ENCODE results near the gene WFS1. TPM values are rescaled to one million over a fixed set of nuclear protein-coding genes. Genes with fewer than 3 reads are reported as not detected.

The WFS1 gene
- total RNA-seq, 1 experiment from 2014 or later: 21.5 TPM

DNA sequence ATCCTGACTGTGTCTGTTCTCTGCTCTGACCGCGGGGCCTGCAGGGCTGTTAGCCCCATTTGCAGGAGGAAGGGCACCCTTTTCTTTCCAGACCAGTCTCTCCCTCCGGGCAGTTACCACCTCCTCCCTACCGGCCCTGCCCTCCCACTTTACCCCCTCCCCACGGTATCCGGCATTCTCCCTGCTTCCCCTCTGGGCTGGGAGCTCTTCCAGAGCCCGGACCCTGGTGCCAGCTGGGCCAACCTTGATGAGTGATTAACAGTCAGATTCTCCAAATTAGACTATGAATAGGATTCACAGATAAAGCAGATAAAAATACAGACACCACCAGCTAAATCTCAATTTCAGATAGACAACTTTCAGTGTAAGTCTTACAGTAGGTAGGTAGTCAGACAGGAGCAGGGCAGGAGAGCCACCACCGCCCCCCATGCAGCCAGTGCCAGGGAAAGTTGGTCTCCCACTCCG, 23.4 kb upstream of the WFS1 start:
- no peak for TF ChIP-seq CBX3 (IDR thresholded peaks at IDR 0.05; ENCODE audit: low read depth)
- no peak overlapping the region for H2AFZ ChIP-seq (ENCODE audit: low read depth, low read length, poor library complexity, severe bottlenecking)
- intact Hi-C loops (cut with micrococcal nuclease): no loop called here
- no peak for DNase-seq (ENCODE audit: low read depth, low spot score)
- H3K9ac ChIP-seq (ENCODE audit: low read length): no peak overlapping the region
- ChIA-PET CTCF (no interaction called here), RAD21 (ENCODE audit: low non-redundant PET in 1 of 2, low total read pairs in 2 of 2, uncharacterized antibody in 2 of 2, unreplicated experiment in 2 of 2) (no interaction called here), POLR2A (no interaction called here)
- H3K4me3 ChIP-seq (replicated peaks in 1 of 2; ENCODE audit: low read depth in 1 of 2, low read length in 2 of 2): no peak overlapping the region
- BruUV-seq (replicated peaks): no TSS peak
- H3K79me2 ChIP-seq (ENCODE audit: insufficient read depth, low read length): no peaks in the 10 kb centered on the region
- ATAC-seq: no peak
- H3K36me3 ChIP-seq (ENCODE audit: control insufficient read depth in 1 of 2, insufficient read depth in 2 of 2, low read length in 2 of 2): no peaks in the 10 kb centered on the region
- H3K27ac ChIP-seq (ENCODE audit: low read depth, low read length): no peak overlapping the region
- no peaks in the 10 kb centered on the region for H3K27me3 ChIP-seq (ENCODE audit: insufficient read depth, low read length)
- H3K9me3 ChIP-seq (ENCODE audit: control insufficient read depth in 1 of 2, insufficient read depth in 1 of 2, low read depth in 1 of 2, low read length in 2 of 2): peaks cover 0 to 10% of the 10 kb centered on the region in 2 experiments; a peak in 1 of 4 replicates
- no peak overlapping the region for H3K4me2 ChIP-seq (ENCODE audit: low read length)
- no peaks in the 10 kb centered on the region for H3K9me2 ChIP-seq (ENCODE audit: insufficient read depth)
- peaks cover 3 to 6% of the 10 kb centered on the region in 2 experiments; a peak in 3 of 4 replicates for H3K4me1 ChIP-seq (ENCODE audit: control insufficient read depth in 1 of 2, insufficient read depth in 2 of 2, low read length in 2 of 2)
- no peaks in the 10 kb centered on the region for H4K20me1 ChIP-seq (ENCODE audit: insufficient read depth)

DNA sequence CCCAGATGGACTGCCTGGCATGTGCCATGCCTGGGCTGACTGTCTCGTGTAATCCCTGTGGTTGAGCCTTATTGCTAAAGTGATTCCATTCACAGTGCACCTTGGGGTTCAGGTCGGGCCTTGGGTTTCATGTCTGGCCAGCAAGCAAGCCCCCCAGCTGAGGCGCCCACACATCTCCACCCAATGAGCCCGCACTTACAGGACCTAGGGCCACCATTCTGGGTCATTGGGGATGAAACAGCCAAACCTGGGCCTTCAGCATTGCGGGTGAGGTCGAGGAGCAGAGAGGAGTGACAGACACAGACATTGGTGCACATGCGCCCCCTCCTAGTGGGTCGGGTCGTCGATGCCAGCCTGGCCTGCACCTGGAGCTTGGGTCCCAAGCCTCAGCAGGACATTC, 21.3 kb upstream of the WFS1 start:
- no peak for DNase-seq (ENCODE audit: low read depth, low spot score)
- peaks cover 0 to 10% of the 10 kb centered on the region in 2 experiments; a peak in 1 of 4 replicates for H3K9me3 ChIP-seq (ENCODE audit: control insufficient read depth in 1 of 2, insufficient read depth in 1 of 2, low read depth in 1 of 2, low read length in 2 of 2)
- ATAC-seq: no peak
- H3K27me3 ChIP-seq (ENCODE audit: insufficient read depth, low read length): no peaks in the 10 kb centered on the region
- no peak overlapping the region for H3K9ac ChIP-seq (ENCODE audit: low read length)
- no peaks in the 10 kb centered on the region for H3K36me3 ChIP-seq (ENCODE audit: control insufficient read depth in 1 of 2, insufficient read depth in 2 of 2, low read length in 2 of 2)
- no peaks in the 10 kb centered on the region for H4K20me1 ChIP-seq (ENCODE audit: insufficient read depth)
- H3K79me2 ChIP-seq (ENCODE audit: insufficient read depth, low read length): no peaks in the 10 kb centered on the region
- no peaks in the 10 kb centered on the region for H3K9me2 ChIP-seq (ENCODE audit: insufficient read depth)
- intact Hi-C loops (cut with micrococcal nuclease): no loop called here
- TF ChIP-seq TCF7L2 (IDR thresholded peaks at IDR 0.05; ENCODE audit: borderline replicate concordance, extremely low read depth, insufficient read depth, insufficient read length): no peak
- no peak for TF ChIP-seq SRF (IDR thresholded peaks at IDR 0.05; ENCODE audit: low read depth)
- TF ChIP-seq CEBPB (IDR thresholded peaks at IDR 0.05; ENCODE audit: low read depth): no peak
- no peak for TF ChIP-seq JUND (IDR thresholded peaks at IDR 0.05)
- no peak for TF ChIP-seq YY1 (IDR thresholded peaks at IDR 0.05; ENCODE audit: extremely low read depth, insufficient replicate concordance, low read depth, low read length)
- TF ChIP-seq SIN3A (IDR thresholded peaks at IDR 0.05; ENCODE audit: low read depth): no peak
- no peak for TF ChIP-seq FOSL1 (IDR thresholded peaks at IDR 0.05; ENCODE audit: low read depth)
- no peak for TF ChIP-seq ZFX (IDR thresholded peaks at IDR 0.05)
- no peak for TF ChIP-seq ELF1 (IDR thresholded peaks at IDR 0.05; ENCODE audit: borderline replicate concordance, low read depth)
- H2AFZ ChIP-seq (ENCODE audit: low read depth, low read length, poor library complexity, severe bottlenecking): no peak overlapping the region
- H3K4me2 ChIP-seq (ENCODE audit: low read length): no peak overlapping the region
- RAD21 ChIA-PET (ENCODE audit: low non-redundant PET in 1 of 2, low total read pairs in 2 of 2, uncharacterized antibody in 2 of 2, unreplicated experiment in 2 of 2): no interaction called here
- BruUV-seq (replicated peaks): no TSS peak
- no peak overlapping the region for H3K27ac ChIP-seq (ENCODE audit: low read depth, low read length)
- H3K4me3 ChIP-seq (replicated peaks in 1 of 2; ENCODE audit: low read depth in 1 of 2, low read length in 2 of 2): no peak overlapping the region
- POLR2A ChIA-PET: no interaction called here
- H3K4me1 ChIP-seq (ENCODE audit: control insufficient read depth in 1 of 2, insufficient read depth in 2 of 2, low read length in 2 of 2): peaks cover 3 to 6% of the 10 kb centered on the region in 2 experiments; a peak in 3 of 4 replicates
- CTCF ChIA-PET: interaction anchor here (7.5 kb wide), 1 partner anchor 80 kb away, joined by 201 read pairs; no protein-coding TSS in a partner anchor

Data from HCT116 (cell line).